GM12865 (cell line): ENCODE data around the gene VTA1.
A peak's percentile ranks its signal among the peaks of the same experiment; 100 is the strongest.
"Not testable (repeated sequence)": the region's sequence is repeated elsewhere in the genome, so short reads cannot be mapped to it uniquely, and the experiment has no call there.

Experiments
- DNase-seq: peaks from one replicate; pipeline ENCODE4 v3.0.0; 2010; ENCODE audit warnings: low read depth
- H3K4me3 ChIP-seq: 2 replicates; pipeline ENCODE4 v1.5.1; 2011; ENCODE audit warnings: mild to moderate bottlenecking, low read depth, low read length, control low read depth
- CTCF ChIP-seq: IDR thresholded peaks from 2 replicates; pipeline ENCODE4 v1.5.1; 2011; ENCODE audit warnings: low read length, control low read depth, low read depth, inconsistent platforms; ENCODE audit not compliant: insufficient read depth; ENCODE audit errors: missing control alignments

Gene VTA1

GRCh38 chr6:142223938-142224337, 76.9 kb downstream of the VTA1 start:
- no peak for TF ChIP-seq CTCF
- H3K4me3 ChIP-seq, result no peak overlapping the region
- DNase-seq, result no peak

DNA sequence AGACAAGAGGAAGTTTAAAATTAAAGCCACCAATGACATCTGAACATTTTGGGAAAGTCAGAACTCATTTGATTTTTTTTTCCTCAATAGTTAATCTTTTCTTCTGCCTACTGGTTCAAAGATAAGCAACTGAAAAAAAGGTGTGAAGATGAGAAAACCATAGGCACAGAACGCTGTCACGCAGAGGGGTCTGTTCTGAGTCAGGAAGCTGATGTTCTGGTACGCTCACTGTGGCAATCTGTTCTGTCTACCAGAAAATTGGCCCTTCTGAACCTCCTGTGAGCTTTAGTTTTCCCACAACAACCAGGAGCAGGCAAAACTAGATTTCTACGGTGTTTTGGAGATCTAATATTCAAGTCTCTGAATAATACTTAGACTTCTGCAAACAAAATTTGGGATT, 78.1 kb downstream of the VTA1 start:
- H3K4me3 ChIP-seq, result no peak overlapping the region
- no peak for DNase-seq
- TF ChIP-seq CTCF, result no peak

DNA sequence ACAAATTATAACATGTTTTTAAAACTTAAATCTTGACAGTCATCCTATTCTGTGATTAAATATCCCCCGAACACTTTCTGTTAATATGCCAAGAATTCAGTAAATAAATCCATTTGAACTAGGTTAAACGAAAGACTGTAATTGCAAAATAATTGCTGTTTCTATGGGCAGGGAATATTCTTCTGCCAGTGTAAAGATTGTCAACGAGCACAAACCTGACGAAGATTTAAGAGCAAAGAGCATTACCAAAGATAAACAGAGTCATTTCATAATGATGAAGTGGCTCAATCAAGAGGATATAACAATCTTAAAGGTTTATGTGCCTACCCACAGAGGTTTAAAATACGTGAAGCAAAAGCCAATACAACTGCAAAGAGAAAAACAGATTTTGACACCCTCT, 78.5 kb downstream of the VTA1 start:
- no peak for TF ChIP-seq CTCF
- no peak overlapping the region for H3K4me3 ChIP-seq
- DNase-seq, result no peak

DNA sequence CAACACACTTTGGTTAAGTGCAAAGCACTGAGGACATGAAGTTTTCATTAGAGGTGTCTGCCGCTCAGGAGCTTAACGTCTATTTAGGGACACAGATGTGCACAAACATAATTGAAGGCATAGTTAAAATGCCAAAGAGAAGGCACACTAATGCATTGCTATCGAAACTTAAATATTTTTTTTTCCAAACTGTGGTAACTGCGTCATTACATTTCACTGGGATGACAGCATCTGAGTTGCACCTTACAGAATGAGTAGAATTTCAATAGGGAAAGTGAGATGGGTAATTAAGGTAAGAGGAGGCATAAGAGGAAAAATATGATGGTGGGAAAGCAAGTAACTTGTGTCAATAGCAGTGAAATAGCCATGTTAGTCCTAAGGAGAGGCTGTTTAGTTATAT, 79.7 kb downstream of the VTA1 start:
- no peak for DNase-seq
- TF ChIP-seq CTCF, result no peak
- H3K4me3 ChIP-seq, result no peak overlapping the region

DNA sequence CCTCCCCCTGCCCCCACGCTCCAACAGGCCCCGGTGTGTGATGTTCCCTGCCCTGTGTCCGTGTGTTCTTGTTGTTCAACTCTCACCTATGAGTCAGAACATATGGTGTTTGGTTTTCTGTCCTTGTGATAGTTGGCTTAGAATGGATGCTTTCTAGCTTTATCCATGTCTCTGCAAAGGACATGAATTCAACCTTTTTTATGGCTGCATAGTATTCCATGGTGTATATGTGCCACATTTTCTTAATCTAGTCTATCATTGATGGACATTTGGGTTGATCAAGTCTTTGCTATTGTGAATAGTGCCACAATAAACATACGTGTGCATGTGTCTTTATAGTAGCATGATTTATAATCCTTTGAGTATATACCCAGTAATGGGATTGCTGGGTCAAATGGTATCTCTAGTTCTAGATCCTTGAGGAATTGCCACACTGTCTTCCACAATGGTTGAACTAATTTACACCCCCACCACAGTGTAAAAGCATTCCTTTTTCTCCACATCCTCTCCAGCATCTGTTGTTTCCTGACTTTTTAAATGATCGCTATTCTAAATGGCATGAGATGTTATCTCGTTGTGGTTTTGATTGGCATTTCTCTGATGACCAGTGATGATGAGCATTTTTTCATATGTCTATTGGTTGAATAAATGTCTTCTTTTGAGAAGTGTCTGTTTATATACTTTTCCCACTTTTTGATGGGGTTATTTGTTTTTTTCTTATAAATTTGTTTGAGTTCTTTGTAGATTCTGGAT, 82.6 kb downstream of the VTA1 start:
- DNase-seq, H3K4me3 ChIP-seq: not testable (repeated sequence)

- peak; percentile 59 for DNase-seq
- TF ChIP-seq CTCF, result peak; percentile 20
- not testable (repeated sequence) for H3K4me3 ChIP-seq
Observed at GRCh38 chr6:142232206-142233044, 85.4 kb downstream of the VTA1 start.

DNA sequence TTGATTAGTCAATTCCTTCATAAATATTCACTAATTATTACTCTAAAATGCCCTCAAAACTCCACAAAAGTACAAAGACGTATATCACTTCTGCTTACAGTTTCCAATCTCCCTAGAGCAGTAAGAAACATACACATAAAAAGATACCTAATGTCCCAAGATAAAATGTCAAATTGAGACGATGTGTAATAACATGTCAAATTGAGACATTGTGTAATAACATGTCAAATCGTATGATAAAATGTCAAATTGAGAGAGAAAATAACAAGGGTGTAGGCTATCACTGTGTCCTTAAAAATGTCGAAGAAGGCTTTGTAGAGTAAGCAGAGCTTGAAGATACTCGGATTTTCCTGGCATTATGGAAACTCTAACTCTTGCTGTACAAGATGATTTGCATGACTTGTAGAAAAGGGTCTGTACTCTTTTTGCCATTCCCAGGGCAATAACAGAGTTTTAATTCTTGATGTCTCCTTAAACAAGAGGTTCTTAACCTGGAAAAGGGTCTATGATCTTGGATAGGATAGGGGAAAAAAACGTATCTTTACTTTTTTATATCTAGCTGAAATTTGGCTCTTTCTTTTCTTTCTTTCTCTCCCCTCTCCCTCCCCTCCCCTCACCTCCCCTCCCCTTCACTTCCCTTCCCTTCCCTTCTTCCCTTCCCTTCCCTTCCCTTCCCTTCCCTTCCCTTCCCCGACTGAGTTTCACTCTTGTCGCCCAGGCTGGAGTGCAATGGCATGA, 87.1 kb downstream of the VTA1 start:
- DNase-seq, result no peak
- H3K4me3 ChIP-seq, result no peak overlapping the region
- TF ChIP-seq CTCF, result no peak
